ENCODE data around the gene KPNA1. TPM values are rescaled to one million over a fixed set of nuclear protein-coding genes. Genes with fewer than 3 reads are reported as not detected.

KPNA1 gene
- total RNA-seq, 1 experiment from 2014 or later = 58.8 TPM

GRCh38 chr3:122403489-122403888, 111.2 kb downstream of the KPNA1 start:
- H3K36me3 Mint-ChIP-seq = peaks cover 39% of the 10 kb centered on the region
- no peak for TF ChIP-seq ZSCAN18 (CRISPR knock-in tag; IDR thresholded peaks at IDR 0.05)
- no peak for TF ChIP-seq CREM (CRISPR knock-in tag; IDR thresholded peaks at IDR 0.05)
- no peak for TF ChIP-seq ATF2 (CRISPR knock-in tag; IDR thresholded peaks at IDR 0.05; ENCODE audit: borderline replicate concordance, low read depth)
- no peak for TF ChIP-seq ATF1 (CRISPR knock-in tag; IDR thresholded peaks at IDR 0.05)
- ATAC-seq (no peak), DNase-seq (ENCODE audit: low spot score) (no peak)
- ChIA-PET CTCF (no interaction called here), POLR2A (no interaction called here)
- H3K4me1 Mint-ChIP-seq = no peaks in the 10 kb centered on the region
- H3K4me3 Mint-ChIP-seq = no peak overlapping the region
- no peaks in the 10 kb centered on the region for H3K27me3 Mint-ChIP-seq (ENCODE audit: low read depth)
- peaks cover 5% of the 10 kb centered on the region; the same call in 1 of the 2 replicates for H3K9me3 Mint-ChIP-seq
- no peak overlapping the region for H3K27ac Mint-ChIP-seq

- Mint-ChIP-seq H3K27me3 (ENCODE audit: low read depth) (no peaks in the 10 kb centered on the region), H3K4me1 (peaks cover 13% of the 10 kb centered on the region), H3K4me3 (no peak overlapping the region), H3K9me3 (peaks cover 5% of the 10 kb centered on the region; the same call in 1 of the 2 replicates), H3K36me3 (peaks cover 18% of the 10 kb centered on the region), H3K27ac (no peak overlapping the region)
- no peak for TF ChIP-seq PREB (CRISPR knock-in tag; IDR thresholded peaks at IDR 0.05; ENCODE audit: borderline replicate concordance)
- no peak for TF ChIP-seq HMGXB4 (CRISPR knock-in tag; IDR thresholded peaks at IDR 0.05)
- no peak for TF ChIP-seq FOXP4 (CRISPR knock-in tag; IDR thresholded peaks at IDR 0.05)
- no peak for TF ChIP-seq ZNF532 (CRISPR knock-in tag; IDR thresholded peaks at IDR 0.05; ENCODE audit: borderline replicate concordance)
- no peak for TF ChIP-seq GABPB1 (CRISPR knock-in tag; IDR thresholded peaks at IDR 0.05)
- no peak for TF ChIP-seq HMGA2 (CRISPR knock-in tag; IDR thresholded peaks at IDR 0.05)
- no peak for TF ChIP-seq CREB1 (CRISPR knock-in tag; IDR thresholded peaks at IDR 0.05)
- TF ChIP-seq OVOL2 (CRISPR knock-in tag; IDR thresholded peaks at IDR 0.05; ENCODE audit: borderline replicate concordance) = no peak
- TF ChIP-seq PRRX2 (CRISPR knock-in tag; IDR thresholded peaks at IDR 0.05) = no peak
- no peak for TF ChIP-seq RORB (CRISPR knock-in tag; IDR thresholded peaks at IDR 0.05)
- TF ChIP-seq NR2C2 (CRISPR knock-in tag; IDR thresholded peaks at IDR 0.05) = no peak
- no peak for TF ChIP-seq FOXP1 (CRISPR knock-in tag; IDR thresholded peaks at IDR 0.05; ENCODE audit: borderline replicate concordance)
- no peak for TF ChIP-seq ZNF232 (CRISPR knock-in tag; IDR thresholded peaks at IDR 0.05)
- no peak for TF ChIP-seq ZNF263 (CRISPR knock-in tag; IDR thresholded peaks at IDR 0.05; ENCODE audit: low read depth)
- no peak for TF ChIP-seq AFF4 (CRISPR knock-in tag; IDR thresholded peaks at IDR 0.05; ENCODE audit: borderline replicate concordance)
- ChIA-PET CTCF (no interaction called here), POLR2A (no interaction called here)
- ATAC-seq (no peak), DNase-seq (ENCODE audit: low spot score) (no peak)
These were observed 115.8 kb downstream of the KPNA1 start for GRCh38 chr3:122398920-122399319.

All from WTC11 (cell line).